VCaP (cell line): ENCODE data around the gene HKDC1.

Source experiments
- H3K27ac ChIP-seq: fragments of 450-650 bp; 2 replicates; pipeline ENCODE4 v1.5.1; 2017
- CTCF ChIP-seq: fragments of 450-650 bp; conservative IDR thresholded peaks from 2 replicates; pipeline ENCODE4 v1.5.1; 2017; ENCODE audit warnings: mild to moderate bottlenecking, moderate library complexity

HKDC1 gene

GRCh38 chr10:69259547-69260243, 39.6 kb downstream of the HKDC1 start:
- TF ChIP-seq CTCF = no peak

GRCh38 chr10:69261184-69261583, 41.1 kb downstream of the HKDC1 start:
- TF ChIP-seq CTCF = no peak
- no peak overlapping the region for H3K27ac ChIP-seq

More at GRCh38 chr10:69259547-69260243, 39.6 kb downstream of the HKDC1 start:
- no peak overlapping the region for H3K27ac ChIP-seq

DNA sequence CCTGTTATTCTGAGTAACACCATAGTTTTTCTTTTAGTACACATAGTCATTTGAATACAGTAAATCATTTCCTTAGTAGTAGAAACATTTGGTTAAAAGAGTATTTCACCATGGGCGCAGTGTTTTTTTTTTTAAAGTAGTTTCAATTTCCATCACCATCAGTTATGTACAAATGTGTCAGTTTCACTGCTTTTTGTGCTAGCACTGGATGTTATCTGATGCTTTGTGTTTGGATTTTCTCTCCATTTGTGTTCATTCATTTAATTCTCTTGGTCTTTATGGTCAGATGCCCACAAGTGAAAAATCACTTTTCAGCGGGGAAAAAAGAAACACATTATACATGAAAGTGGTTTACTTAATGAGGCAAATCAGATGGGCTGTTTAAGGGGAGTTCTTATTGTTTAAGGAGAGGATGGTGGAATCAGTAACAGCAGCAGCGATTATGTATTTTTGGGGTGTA, 42.2 kb downstream of the HKDC1 start:
- TF ChIP-seq CTCF = no peak
- H3K27ac ChIP-seq = no peak overlapping the region

- H3K27ac ChIP-seq = no peak overlapping the region
- no peak for TF ChIP-seq CTCF
Observed at GRCh38 chr10:69265521-69265920, 45.4 kb downstream of the HKDC1 start.

DNA sequence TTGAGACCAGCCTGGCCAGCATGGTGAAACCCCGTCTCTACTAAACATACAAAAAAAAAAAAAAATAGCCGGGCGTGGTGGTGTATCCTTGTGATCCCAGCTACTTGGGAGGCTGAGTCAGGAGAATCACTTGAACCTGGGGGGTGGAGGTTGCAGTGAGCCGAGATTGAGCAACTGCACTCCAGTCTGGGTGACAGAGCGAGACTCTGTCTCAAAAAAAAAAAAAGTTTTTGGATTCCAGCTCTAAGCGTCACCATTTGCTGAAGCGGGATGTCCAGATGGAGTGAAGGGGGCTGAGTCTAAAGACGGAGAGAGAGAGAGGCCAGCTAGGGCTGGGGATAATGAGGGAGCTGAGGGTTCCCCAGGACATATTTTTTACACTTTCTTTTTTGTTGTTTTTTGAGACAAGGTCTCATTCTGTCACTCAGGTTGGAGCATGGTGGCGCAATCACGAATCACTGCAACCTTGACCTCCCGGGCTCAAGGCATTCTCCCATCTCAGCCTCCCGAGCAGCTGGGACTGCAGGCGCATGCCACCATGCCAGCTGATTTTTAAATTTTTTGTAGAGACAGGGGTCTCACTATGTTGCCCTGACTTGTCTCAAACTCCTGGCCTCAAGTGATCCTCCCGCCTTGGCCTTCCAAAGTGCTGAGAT, 48.8 kb downstream of the HKDC1 start:
- no peak for TF ChIP-seq CTCF

DNA sequence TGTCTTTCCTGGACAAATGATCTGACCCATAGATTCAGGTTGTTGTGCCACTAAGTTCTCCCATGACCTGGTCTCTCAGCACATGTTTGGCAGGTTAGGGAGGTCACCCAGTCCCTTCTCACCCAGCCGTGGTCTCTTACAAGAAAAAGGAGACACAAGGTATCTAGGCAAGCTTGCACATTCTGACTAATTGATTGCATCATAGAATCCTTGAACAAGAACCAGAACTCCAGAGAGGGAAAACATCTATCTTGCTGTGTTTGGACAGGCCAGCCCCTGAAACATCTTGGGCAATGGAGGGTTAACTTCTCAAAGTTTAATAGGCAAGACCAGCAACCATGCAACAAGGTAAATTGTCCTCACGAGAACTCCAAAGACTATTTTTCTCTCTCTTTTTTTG, 49.6 kb downstream of the HKDC1 start:
- TF ChIP-seq CTCF = no peak
- no peak overlapping the region for H3K27ac ChIP-seq

More for the DNA sequence above, 48.8 kb downstream of the HKDC1 start:
- H3K27ac ChIP-seq = no peak overlapping the region

- no peak for TF ChIP-seq CTCF
Observed at GRCh38 chr10:69270990-69271389, 50.9 kb downstream of the HKDC1 start.

More at GRCh38 chr10:69270990-69271389, 50.9 kb downstream of the HKDC1 start:
- no peak overlapping the region for H3K27ac ChIP-seq
